Measurements from ENCODE around the gene TRMT13.

Gene TRMT13, protein sequence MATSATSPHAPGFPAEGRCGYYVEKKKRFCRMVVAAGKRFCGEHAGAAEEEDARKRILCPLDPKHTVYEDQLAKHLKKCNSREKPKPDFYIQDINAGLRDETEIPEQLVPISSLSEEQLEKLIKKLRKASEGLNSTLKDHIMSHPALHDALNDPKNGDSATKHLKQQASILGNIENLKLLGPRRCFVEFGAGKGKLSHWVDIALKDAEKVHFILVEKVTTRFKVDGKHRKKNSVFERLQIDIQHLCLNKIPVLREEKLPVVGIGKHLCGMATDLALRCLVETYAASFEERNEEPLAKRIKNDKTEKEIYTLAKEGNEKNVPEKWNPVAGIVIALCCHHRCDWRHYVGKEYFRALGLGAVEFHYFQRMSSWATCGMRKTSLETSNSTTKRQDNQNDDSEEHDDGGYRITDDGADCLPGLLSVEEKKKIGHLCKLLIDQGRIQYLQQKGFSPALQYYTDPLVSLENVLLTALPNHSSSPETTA

DNA sequence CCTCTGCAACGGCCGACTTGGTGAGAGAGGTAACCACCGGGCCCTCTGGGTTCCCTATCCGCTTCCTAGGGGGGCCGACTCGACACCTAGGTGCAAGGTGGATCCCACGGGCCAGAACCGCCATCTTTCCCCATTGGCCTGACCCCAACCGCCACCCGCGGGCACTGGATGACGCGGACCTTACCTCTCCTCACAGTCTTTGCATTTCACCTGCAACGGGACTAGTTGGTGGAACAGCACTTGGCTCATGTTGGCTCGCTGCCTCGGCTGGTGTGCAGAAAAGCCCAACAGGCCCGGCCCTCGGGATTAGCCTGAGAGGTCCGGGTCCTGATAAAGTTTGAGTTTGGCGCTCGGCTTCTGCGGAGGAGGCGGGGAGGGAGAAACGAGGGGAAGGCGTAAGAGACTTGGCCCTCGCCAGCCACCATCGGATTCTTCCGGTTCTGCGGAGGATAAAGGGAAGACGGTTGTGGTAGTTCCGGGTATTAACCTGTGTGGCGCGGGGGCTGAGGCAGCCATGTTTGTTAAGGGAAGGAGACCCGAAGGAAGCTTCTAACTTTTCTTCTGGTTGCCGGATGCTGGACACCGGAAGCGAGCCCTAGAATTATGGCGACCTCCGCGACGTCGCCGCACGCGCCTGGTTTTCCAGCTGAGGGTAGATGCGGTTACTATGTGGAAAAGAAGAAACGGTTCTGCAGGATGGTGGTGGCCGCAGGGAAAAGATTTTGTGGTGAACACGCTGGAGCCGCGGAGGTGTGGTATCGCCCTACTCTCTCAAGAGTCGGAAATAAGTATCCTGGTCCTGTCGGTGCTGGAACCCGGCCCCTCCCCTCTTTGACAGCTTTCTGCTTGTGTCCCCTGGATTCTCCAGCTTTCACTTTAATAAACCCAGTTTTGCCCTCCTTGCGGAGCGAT lies at the start of gene TRMT13, which contains the start of gene SASS6:
Gene TRMT13, plus strand, starts transcription at position 598 of the 912 bp plus-strand sequence. Its CDS starts 6 bp downstream, at position 604.
Gene SASS6, minus strand, starts transcription at position 365 of the 912 bp plus-strand sequence. Its CDS starts 116 bp downstream, at position 249.
- DNase-seq = peak; percentile 96

DNA sequence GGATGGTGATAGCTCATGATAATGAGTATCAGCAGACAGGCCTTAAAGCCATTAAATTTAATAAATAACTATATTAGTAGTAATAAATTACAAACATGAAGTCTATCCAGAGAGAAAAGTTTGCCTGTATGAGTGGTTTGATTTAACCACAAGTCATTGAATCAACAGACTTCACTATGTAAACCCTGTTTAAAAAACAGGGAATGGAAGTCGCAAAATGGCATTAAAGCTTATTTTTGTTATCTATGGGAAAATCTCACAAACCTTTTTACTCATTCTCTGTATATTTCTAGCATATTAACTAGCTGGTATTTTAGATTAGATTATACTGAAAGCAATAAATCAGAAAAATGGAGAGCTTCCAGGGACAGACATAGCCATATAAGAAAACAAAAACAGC lies 45.6 kb upstream of the TRMT13 start:
- DNase-seq = no peak

DNA sequence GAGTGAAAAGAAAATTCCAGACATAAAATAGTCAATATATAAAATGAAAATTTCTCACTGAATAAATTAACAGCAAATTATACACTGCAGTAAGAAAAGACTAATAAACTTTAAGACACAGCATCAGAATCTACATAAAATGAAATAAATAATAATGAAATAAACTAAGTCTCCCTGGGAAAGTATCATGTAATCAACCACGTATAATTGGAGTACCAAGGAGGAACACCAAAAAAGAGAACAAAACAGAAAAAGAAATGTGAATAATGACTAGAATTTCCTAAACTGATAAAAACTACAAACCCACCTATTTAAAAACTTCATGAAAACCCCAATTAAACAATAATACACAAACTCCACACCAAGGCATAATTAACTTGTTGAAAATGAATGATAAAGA lies 43.9 kb upstream of the TRMT13 start:
- DNase-seq = no peak

GRCh38 chr1:100090471-100090870 lies 42.5 kb upstream of the TRMT13 start:
- DNase-seq = no peak

GRCh38 chr1:100100202-100100601 lies 32.8 kb upstream of the TRMT13 start:
- DNase-seq = no peak

- no peak for DNase-seq
These were observed 31.4 kb upstream of the TRMT13 start for GRCh38 chr1:100101564-100101963.

DNA sequence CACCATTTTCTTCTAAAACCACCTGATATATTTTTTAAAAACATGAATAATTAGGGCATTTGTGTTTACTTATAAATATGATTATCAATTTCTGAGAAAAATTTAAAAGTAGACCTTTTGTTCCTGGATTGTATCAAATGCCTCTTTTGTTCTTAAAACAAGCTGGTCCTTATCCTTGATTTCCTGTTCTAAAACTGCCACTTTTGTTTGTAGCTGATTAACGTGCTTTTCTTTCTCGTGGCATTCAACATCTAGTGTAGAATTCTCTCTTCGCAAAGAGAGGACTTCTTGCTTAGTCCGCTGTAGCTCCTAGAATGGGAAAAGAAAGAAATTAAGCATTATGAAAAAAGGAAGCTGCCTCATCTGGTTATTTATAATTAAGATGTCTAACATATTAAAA lies 25.3 kb upstream of the TRMT13 start:
- DNase-seq = no peak

DNA sequence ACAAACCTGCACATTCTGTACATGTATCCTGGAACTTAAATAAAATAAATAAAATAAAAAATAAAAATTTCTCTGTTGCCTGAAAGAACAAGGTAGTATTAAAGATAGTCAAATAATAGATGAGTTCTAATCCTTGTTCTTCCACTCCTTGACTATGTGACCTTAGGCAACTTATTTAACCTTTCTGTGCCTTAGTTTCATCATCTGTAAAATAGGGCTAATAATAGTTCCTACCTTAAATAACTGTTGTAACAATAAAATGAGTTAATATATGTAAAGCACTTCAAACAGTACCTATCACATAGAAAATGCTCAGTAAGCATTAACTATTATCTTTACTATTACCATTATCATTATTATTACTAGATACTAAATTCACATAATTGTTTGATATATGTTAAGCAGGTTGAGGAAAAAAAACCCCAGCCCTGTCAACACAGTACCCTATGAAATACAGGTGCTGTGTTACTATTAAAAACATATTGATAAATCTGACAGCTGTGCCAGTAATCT lies 23.4 kb upstream of the TRMT13 start:
- DNase-seq = no peak

DNA sequence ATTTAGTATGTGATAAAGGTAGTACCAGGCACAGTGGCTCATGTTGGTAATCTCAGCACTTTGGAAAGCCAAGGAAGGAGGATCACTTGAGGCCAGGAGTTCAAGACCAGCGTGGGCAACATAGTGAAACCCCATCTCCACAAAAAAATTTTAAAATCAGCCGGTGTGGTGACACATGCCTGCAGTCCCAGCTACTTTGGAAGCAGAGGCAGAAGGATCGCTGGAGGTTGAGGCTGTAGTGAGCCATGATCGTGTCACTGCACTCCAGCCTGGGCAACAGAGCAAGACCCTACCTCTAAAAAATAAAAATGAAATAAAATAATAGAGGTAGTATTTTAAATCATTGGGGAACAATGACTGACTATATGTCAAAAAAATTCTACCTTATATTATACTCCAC lies 17.4 kb upstream of the TRMT13 start:
- DNase-seq = no peak

GRCh38 chr1:100122177-100122576 lies 10.8 kb upstream of the TRMT13 start:
- DNase-seq = no peak

DNA sequence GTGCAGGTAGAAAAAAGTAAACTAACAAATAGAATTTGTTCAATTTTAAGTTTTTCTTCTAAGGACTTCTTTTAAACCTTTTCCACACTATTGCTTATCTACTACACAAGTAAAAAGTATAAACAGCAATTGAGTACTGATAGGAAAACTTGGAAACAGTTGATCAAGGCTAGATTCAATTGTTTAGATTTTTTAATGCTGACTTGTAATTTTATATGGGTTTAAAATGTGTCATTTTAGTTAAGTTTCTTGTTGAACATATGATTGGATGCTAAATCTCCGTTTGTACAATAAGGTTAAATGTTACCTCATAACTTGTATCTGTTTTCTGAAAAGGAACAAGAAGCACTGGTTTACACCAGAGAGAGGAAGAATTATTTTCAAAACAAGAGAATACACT lies 5.7 kb upstream of the TRMT13 start:
- no peak for DNase-seq

DNA sequence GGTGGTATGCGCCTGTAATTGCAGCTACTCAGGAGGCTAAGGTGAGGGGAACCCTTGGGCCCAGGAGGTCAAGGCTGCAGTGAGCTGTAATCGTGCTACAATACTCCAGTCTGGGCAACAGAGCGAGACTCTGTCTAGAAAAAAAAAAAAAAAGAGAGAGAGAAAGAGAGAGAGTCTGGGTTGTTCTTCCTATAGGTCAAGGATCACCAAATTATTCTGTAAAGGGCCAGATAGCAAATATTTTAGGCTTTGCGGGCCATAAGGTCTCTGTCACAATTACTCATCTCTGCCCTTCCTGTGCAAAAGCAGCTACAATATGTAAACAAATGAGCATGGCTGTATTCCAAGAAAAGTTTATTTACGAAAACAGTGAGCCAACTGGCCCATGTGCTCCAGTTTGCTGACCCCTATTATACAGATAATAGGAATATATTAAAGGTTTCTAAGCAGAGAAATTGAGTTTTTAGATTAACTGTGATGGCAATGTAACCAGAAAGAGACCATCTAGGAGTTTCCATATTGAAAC lies 2.3 kb upstream of the TRMT13 start:
- no peak for DNase-seq

- DNase-seq = no peak
These were observed 1.3 kb upstream of the TRMT13 start for GRCh38 chr1:100131623-100132022.

- no peak for DNase-seq
These were observed 1.9 kb downstream of the TRMT13 start for GRCh38 chr1:100134872-100135271.

GRCh38 chr1:100137602-100138001 lies 4.6 kb downstream of the TRMT13 start:
- DNase-seq = no peak

DNA sequence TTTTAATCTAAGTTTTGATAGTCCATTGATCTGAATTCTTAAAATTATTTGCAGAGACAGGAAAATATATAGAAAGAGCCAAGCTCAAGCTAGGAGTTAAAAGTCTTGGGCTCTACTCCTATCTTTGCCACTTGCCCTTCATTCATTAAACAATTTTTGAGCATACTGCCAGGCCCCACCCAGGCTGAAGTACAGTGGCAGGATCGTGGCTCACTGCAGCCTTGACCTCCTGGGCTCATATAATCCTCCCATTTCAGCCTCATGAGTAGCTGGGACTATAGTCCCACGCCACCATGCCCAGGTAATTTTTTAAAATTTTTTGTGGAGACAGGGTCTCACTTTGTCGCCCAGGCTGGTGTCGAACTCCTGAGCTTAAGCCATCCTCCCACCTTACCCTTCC lies 8.2 kb downstream of the TRMT13 start:
- DNase-seq = no peak

DNA sequence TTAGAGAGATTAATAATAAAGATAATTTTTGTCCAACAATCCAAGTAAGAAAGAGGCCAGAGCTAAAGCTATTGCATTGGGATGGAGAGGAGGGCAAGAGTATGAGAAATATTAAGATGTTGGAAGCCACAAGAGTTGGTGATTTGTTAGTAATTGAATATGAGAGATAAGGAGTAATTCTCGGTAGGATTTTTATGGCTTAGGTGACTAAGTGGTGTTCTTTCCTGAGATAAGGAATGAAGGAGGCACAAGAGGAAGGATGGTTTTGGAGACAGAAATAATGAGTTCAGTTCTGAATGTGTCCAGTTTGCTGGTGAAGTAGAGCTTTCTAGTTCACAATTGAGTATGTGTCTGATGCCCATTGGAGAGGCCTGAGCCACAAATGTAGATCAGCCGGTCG lies 9.4 kb downstream of the TRMT13 start:
- no peak for DNase-seq

DNA sequence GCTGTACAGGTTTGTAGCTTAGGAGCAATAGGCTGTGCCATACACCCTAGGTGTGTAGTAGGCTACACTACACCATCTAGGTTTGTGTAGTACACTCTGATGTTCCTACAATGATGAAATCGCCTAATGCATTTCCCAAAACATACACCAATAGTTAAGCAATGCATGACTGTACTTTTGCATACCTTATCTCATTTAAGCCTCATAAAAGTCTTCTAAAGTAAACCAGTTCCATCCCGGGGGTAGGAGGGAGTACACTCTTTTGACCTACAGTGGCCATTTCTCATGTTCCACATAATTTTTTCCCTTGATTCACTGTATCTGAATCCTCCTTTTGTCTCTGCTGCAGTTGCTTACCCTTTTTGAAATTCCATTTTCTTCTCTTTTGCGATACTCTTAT lies 12.2 kb downstream of the TRMT13 start:
- no peak for DNase-seq

- no peak for DNase-seq
These were observed 14.0 kb downstream of the TRMT13 start for GRCh38 chr1:100146958-100147357.

DNA sequence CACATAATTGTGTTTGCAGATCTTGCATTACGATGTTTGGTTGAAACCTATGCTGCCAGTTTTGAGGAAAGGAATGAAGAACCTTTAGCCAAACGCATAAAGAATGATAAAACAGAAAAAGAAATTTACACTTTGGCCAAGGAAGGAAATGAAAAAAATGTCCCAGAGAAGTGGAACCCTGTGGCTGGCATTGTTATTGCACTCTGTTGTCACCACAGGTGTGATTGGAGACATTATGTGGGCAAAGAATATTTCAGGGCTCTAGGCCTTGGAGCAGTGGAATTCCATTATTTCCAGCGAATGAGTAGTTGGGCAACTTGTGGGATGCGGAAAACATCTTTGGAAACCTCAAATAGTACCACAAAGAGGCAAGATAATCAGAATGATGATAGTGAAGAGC lies 14.9 kb downstream of the TRMT13 start:
- DNase-seq = no peak

- no peak for DNase-seq
These were observed 18.7 kb downstream of the TRMT13 start for GRCh38 chr1:100151679-100152078.

DNA sequence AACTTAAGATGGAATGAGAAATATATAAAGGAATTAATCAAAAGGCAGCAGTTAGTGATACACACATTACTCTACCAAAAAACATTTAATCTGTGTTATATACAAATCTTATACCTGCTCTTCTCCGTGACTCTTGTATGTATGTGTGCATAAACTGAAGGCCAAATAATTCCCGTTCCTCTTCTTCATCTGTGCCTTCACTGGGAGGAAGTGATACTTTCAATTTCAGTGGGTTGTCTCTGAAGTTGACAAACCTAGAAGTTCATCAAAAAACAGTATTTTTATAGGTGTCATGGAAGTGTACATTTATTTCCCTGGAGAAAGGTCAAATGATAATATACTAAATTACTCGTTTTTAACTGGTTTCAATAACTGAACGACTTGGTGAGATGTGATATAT lies 19.3 kb downstream of the TRMT13 start:
- no peak for DNase-seq

- DNase-seq = no peak
These were observed 29.9 kb downstream of the TRMT13 start for GRCh38 chr1:100162881-100163280.
